ENCODE data around the gene THOC2. TPM values are rescaled to one million over a fixed set of nuclear protein-coding genes. Genes with fewer than 3 reads are reported as not detected.

The THOC2 gene
- total and polyA plus RNA-seq, 2 donors (not counting 1 experiment from before 2014, with no cell fraction given): 34.7 to 113 TPM

GRCh38 chrX:123675154-123675553 lies 57.7 kb downstream of the THOC2 start:
- peaks cover 0 to 7% of the 10 kb centered on the region in 2 experiments for H3K36me3 ChIP-seq (replicated peaks in 1 of 2; ENCODE audit: control extremely low read depth in 1 of 2, control insufficient read depth in 1 of 2, extremely low read depth in 1 of 2, insufficient read depth in 2 of 2, low read length in 1 of 2)
- no CpG with 5 or more reads among the region's 2 CpGs for WGBS (ENCODE audit: insufficient coverage)
- ATAC-seq (ENCODE audit: low read depth) (no peak), DNase-seq (no peak)
- no peak overlapping the region for H3K4me3 ChIP-seq (ENCODE audit: control extremely low read depth in 1 of 5, extremely low read depth in 1 of 5, insufficient read depth in 1 of 5, low read depth in 2 of 5, low read length in 4 of 5)
- no peaks in the 10 kb centered on the region for H3K4me1 ChIP-seq (ENCODE audit: control insufficient read depth in 2 of 2, insufficient read depth in 2 of 2, low read length in 2 of 2)
- H3K79me2 ChIP-seq (ENCODE audit: control insufficient read depth, insufficient read depth, low read length): no peaks in the 10 kb centered on the region
- Mint-ChIP-seq H3K4me3 (no peak overlapping the region), H3K9me3 (ENCODE audit: insufficient read depth) (no peaks in the 10 kb centered on the region), H3K27ac (no peak overlapping the region), H3K4me1 (no peaks in the 10 kb centered on the region), H3K27me3 (no peaks in the 10 kb centered on the region)
- no peak overlapping the region for H3K27ac ChIP-seq (ENCODE audit: low read length in 2 of 2)
- H4K20me1 ChIP-seq (ENCODE audit: control insufficient read depth, insufficient read depth, low read length, poor library complexity, severe bottlenecking): no peaks in the 10 kb centered on the region
- H3K4me2 ChIP-seq (replicated peaks; ENCODE audit: low read depth, low read length, poor library complexity, severe bottlenecking): no peak overlapping the region
- ChIA-PET CTCF (no interaction called here), POLR2A (no interaction called here)
- no peaks in the 10 kb centered on the region for H3K9me3 ChIP-seq (ENCODE audit: control extremely low read depth in 1 of 3, control insufficient read depth in 2 of 3, insufficient read depth in 1 of 3, low read length in 2 of 3)
- H2AFZ ChIP-seq (ENCODE audit: insufficient read depth, low read depth, low read length, poor library complexity, severe bottlenecking): no peak overlapping the region
- TF ChIP-seq EZH2 (IDR thresholded peaks at IDR 0.05; ENCODE audit: borderline replicate concordance, insufficient read depth, low read depth, low read length, poor library complexity, severe bottlenecking): no peak
- TF ChIP-seq, protein P1, sequence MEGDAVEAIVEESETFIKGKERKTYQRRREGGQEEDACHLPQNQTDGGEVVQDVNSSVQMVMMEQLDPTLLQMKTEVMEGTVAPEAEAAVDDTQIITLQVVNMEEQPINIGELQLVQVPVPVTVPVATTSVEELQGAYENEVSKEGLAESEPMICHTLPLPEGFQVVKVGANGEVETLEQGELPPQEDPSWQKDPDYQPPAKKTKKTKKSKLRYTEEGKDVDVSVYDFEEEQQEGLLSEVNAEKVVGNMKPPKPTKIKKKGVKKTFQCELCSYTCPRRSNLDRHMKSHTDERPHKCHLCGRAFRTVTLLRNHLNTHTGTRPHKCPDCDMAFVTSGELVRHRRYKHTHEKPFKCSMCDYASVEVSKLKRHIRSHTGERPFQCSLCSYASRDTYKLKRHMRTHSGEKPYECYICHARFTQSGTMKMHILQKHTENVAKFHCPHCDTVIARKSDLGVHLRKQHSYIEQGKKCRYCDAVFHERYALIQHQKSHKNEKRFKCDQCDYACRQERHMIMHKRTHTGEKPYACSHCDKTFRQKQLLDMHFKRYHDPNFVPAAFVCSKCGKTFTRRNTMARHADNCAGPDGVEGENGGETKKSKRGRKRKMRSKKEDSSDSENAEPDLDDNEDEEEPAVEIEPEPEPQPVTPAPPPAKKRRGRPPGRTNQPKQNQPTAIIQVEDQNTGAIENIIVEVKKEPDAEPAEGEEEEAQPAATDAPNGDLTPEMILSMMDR (IDR thresholded peaks at IDR 0.05): no peak
- H3K27me3 ChIP-seq (replicated peaks in 1 of 4; ENCODE audit: control extremely low read depth in 1 of 4, control insufficient read depth in 3 of 4, insufficient read depth in 4 of 4, low read length in 3 of 4): no peaks in the 10 kb centered on the region
- H3K9ac ChIP-seq (ENCODE audit: low read length): no peak overlapping the region
- intact Hi-C loops (cut with micrococcal nuclease): no loop called here

DNA sequence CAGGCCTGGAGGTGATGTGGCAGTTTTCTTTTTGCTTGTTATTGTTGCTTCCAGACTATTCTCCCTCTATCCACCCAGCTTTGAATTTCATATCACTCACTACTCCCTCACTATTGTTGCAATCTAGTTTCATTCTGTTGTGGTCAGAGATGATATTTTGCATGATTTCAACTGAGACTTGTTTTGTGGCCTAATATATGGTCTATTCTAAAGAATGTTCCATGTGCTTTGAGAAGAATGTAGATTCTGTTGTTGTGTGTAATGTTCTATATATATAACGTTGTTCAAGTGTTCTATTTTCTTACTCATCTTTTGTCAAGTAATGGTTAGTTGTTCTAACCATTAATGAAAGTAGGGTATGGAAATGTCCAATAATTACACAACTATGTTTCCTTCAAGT lies 59.0 kb downstream of the THOC2 start:
- Mint-ChIP-seq H3K4me1 (no peaks in the 10 kb centered on the region), H3K27ac (no peak overlapping the region), H3K9me3 (ENCODE audit: insufficient read depth) (no peaks in the 10 kb centered on the region), H3K4me3 (no peak overlapping the region), H3K27me3 (no peaks in the 10 kb centered on the region)
- H3K27ac ChIP-seq (ENCODE audit: low read length in 2 of 2): no peak overlapping the region
- H3K36me3 ChIP-seq (replicated peaks in 1 of 2; ENCODE audit: control extremely low read depth in 1 of 2, control insufficient read depth in 1 of 2, extremely low read depth in 1 of 2, insufficient read depth in 2 of 2, low read length in 1 of 2): peaks cover 0 to 9% of the 10 kb centered on the region in 2 experiments
- no peak for TF ChIP-seq EZH2 (IDR thresholded peaks at IDR 0.05; ENCODE audit: borderline replicate concordance, insufficient read depth, low read depth, low read length, poor library complexity, severe bottlenecking)
- TF ChIP-seq, protein P1 (IDR thresholded peaks at IDR 0.05): no peak
- H3K27me3 ChIP-seq (replicated peaks in 1 of 4; ENCODE audit: control extremely low read depth in 1 of 4, control insufficient read depth in 3 of 4, insufficient read depth in 4 of 4, low read length in 3 of 4): no peaks in the 10 kb centered on the region
- H3K9ac ChIP-seq (ENCODE audit: low read length): no peak overlapping the region
- no peaks in the 10 kb centered on the region for H3K79me2 ChIP-seq (ENCODE audit: control insufficient read depth, insufficient read depth, low read length)
- ChIA-PET POLR2A (no interaction called here), CTCF (no interaction called here)
- no peaks in the 10 kb centered on the region for H3K9me3 ChIP-seq (ENCODE audit: control extremely low read depth in 1 of 3, control insufficient read depth in 2 of 3, insufficient read depth in 1 of 3, low read length in 2 of 3)
- no CpG with 5 or more reads among the region's 1 CpG for WGBS (ENCODE audit: insufficient coverage)
- intact Hi-C loops (cut with micrococcal nuclease): no loop called here
- no peak overlapping the region for H3K4me3 ChIP-seq (ENCODE audit: control extremely low read depth in 1 of 5, extremely low read depth in 1 of 5, insufficient read depth in 1 of 5, low read depth in 2 of 5, low read length in 4 of 5)
- no peak for ATAC-seq (ENCODE audit: low read depth)
- H3K4me2 ChIP-seq (replicated peaks; ENCODE audit: low read depth, low read length, poor library complexity, severe bottlenecking): no peak overlapping the region
- no peak overlapping the region for H2AFZ ChIP-seq (ENCODE audit: insufficient read depth, low read depth, low read length, poor library complexity, severe bottlenecking)
- no peak for DNase-seq
- H4K20me1 ChIP-seq (ENCODE audit: control insufficient read depth, insufficient read depth, low read length, poor library complexity, severe bottlenecking): no peaks in the 10 kb centered on the region
- no peaks in the 10 kb centered on the region for H3K4me1 ChIP-seq (ENCODE audit: control insufficient read depth in 2 of 2, insufficient read depth in 2 of 2, low read length in 2 of 2)

All from B cell (primary cell).